ENCODE results near the gene DNAJC10.

GRCh38 chr2:182705761-182706160, 10.3 kb upstream of the DNAJC10 start:
- no peak for TF ChIP-seq CTCF (optimal IDR thresholded peaks at IDR 0.05 in 1 of 3, IDR thresholded peaks at IDR 0.05 in 1 of 3, conservative IDR thresholded peaks at IDR 0.05 in 1 of 3; ENCODE audit: extremely low read depth in 1 of 3, insufficient read depth in 2 of 3, low read length in 3 of 3)
- no peak for TF ChIP-seq EZH2 (IDR thresholded peaks at IDR 0.05; ENCODE audit: low read length)
